Measurements from ENCODE around the gene CUTA.

CUTA gene

GRCh38 chr6:33428966-33429749 lies 11.3 kb upstream of the CUTA start:
- intact Hi-C loops (cut with DNase I; ENCODE audit: low total_unique reads): loop anchor here (10.0 kb wide), 2 partner anchors 114 to 796 kb away; partner anchors contain the start of genes TAPBP and ZBTB22
- no peak for TF ChIP-seq CTCF (IDR thresholded peaks at IDR 0.05)
- Histone ChIP-seq H3K4me3 (no peak overlapping the region), H3K9me3 (no peaks in the 10 kb centered on the region), H3K27ac (peak overlapping the region; percentile 95 to 97), H3K36me3 (peaks cover 0 to 8% (median 0%) of the 10 kb centered on the region in 3 donors), H3K27me3 (no peaks in the 10 kb centered on the region), H3K4me1 (peaks cover 0 to 77% (median 59%) of the 10 kb centered on the region in 4 donors)
- peak in 1 of 2 donors; percentile 58 for DNase-seq

DNA sequence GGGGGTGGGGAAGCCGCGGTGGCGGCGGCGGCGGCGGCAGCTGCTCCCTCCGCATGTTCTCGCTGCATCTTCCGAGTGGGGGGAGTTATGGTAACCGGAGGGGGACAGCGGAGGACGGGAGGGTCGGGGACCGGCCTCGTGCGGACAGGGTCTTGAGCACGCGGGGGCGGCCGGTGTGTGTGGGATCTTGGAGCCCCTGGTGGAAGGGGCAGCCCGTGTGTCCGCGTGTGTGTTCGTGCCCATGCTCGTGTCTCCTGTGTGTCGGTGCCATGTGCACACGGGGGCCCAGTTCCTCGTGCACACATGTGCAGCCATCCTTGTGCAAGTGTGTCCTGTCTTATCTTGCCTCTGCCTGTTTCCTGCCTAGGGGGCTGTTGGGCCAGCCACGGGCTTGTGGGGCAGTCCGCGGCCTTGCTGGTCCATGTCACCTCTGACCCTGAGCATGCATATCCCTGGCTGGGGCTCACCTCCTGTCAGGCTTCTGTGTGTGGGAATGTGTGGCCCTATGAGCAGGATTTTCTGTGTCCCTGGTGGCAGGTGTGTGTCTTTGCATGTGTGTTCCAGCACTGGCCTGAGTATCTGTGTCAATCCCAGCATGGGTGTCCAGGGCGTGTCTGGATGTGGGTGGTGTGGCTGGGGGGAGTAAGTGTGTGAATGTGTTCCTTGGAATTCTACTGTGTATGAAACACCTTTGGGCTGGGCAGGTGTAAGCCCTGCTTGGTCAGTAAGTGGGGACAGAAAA lies 10.5 kb upstream of the CUTA start:
- H3K4me3 ChIP-seq: peak overlapping the region; percentile 56 to 77
- peak overlapping the region; percentile 95 to 97 for H3K27ac ChIP-seq
- H3K4me1 ChIP-seq: peaks cover 0 to 71% (median 54%) of the 10 kb centered on the region in 4 donors
- no peaks in the 10 kb centered on the region for H3K27me3 ChIP-seq
- H3K36me3 ChIP-seq: peaks cover 0 to 6% (median 0%) of the 10 kb centered on the region in 3 donors
- peak in 1 of 2 donors; percentile 70 for DNase-seq
- TF ChIP-seq CTCF (IDR thresholded peaks at IDR 0.05): peak; percentile 21 to 30
- H3K9me3 ChIP-seq: no peaks in the 10 kb centered on the region
- intact Hi-C loops (cut with DNase I; ENCODE audit: low total_unique reads): loop anchor here (10.0 kb wide), 2 partner anchors 114 to 796 kb away; partner anchors contain the start of genes TAPBP and ZBTB22

DNA sequence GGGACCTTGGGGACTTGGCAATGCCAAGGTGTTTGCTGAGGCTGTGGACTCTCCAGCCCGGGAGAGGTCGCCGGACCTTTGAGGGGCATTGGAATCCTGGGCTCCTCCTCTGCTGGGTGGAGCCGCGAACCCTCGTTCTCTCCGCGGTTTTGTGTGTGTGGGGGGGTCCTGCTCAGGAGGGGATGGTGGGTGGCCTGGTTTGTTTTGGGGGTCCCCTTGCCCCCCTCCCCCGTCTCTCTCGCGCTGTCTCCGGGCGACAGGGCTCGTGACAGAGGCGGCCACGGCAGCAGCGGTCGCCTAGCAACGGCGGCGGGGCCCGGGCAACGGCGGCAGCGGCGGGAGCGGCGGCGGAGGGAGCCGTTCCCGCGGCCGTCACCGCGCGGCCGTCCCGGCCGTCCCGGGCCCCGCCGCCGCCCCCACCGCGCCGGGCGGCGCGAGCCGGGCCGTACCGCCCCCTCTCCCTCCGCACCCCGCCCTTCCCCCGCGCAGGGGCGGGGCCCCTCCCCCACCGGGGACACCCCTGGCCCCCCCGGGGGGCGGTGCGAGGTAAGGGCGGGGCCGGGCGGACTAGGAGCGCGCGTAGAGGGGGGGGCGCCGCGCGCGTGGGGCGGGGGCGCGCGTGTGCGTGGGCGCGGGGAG lies 9.8 kb upstream of the CUTA start:
- no peaks in the 10 kb centered on the region for H3K9me3 ChIP-seq
- H3K36me3 ChIP-seq: no peaks in the 10 kb centered on the region
- peaks cover 0 to 66% (median 49%) of the 10 kb centered on the region in 4 donors for H3K4me1 ChIP-seq
- no peaks in the 10 kb centered on the region for H3K27me3 ChIP-seq
- peak; percentile 45 to 78 for DNase-seq
- peak overlapping the region; percentile 56 to 77 for H3K4me3 ChIP-seq
- H3K27ac ChIP-seq: peak overlapping the region; percentile 95 to 97
- intact Hi-C loops (cut with DNase I; ENCODE audit: low total_unique reads): loop anchor here (10.0 kb wide), 2 partner anchors 113 to 797 kb away; partner anchors contain the start of genes TAPBP and ZBTB22
- TF ChIP-seq CTCF (IDR thresholded peaks at IDR 0.05): no peak

GRCh38 chr6:33426590-33427511 lies 8.9 kb upstream of the CUTA start:
- DNase-seq: peak in 1 of 2 donors; percentile 61
- H3K4me1 ChIP-seq: peaks cover 0 to 58% (median 46%) of the 10 kb centered on the region in 4 donors
- no peak for TF ChIP-seq CTCF (IDR thresholded peaks at IDR 0.05)
- H3K4me3 ChIP-seq: peak overlapping the region; percentile 61 to 77
- H3K27me3 ChIP-seq: no peaks in the 10 kb centered on the region
- no peaks in the 10 kb centered on the region for H3K9me3 ChIP-seq
- no peaks in the 10 kb centered on the region for H3K36me3 ChIP-seq
- intact Hi-C loops (cut with DNase I; ENCODE audit: low total_unique reads): loop anchor here (10.0 kb wide), 2 partner anchors 112 to 798 kb away; partner anchors contain the start of genes TAPBP and ZBTB22
- H3K27ac ChIP-seq: peak overlapping the region; percentile 95 to 97

All from tibial artery (tissue), 4 donors.